T-helper 9 cell (primary cell): ENCODE data around the gene PALM.

ENCODE experiments used
- DNase-seq: peaks from one replicate; pipeline ENCODE4 v3.0.0-alpha.2; 2020

The PALM gene

GRCh38 chr19:782878-783668, 74.3 kb downstream of the PALM start:
- DNase-seq: no peak

GRCh38 chr19:784541-784940, 75.8 kb downstream of the PALM start:
- DNase-seq: no peak

GRCh38 chr19:787536-787935, 78.8 kb downstream of the PALM start:
- DNase-seq: no peak

- DNase-seq: no peak
These were observed 79.9 kb downstream of the PALM start for GRCh38 chr19:788686-788982.

GRCh38 chr19:788983-789700, 80.4 kb downstream of the PALM start:
- DNase-seq: no peak

- no peak for DNase-seq
These were observed 80.9 kb downstream of the PALM start for GRCh38 chr19:789701-790060.

- DNase-seq: no peak
These were observed 82.4 kb downstream of the PALM start for GRCh38 chr19:791007-791566.

- DNase-seq: no peak
These were observed 83.0 kb downstream of the PALM start for GRCh38 chr19:791567-792305.

- DNase-seq: no peak
These were observed 83.7 kb downstream of the PALM start for GRCh38 chr19:792306-792885.

- DNase-seq: no peak
These were observed 85.1 kb downstream of the PALM start for GRCh38 chr19:793806-794205.

- no peak for DNase-seq
These were observed 86.4 kb downstream of the PALM start for GRCh38 chr19:795073-795611.

GRCh38 chr19:795691-796581, 87.2 kb downstream of the PALM start:
- no peak for DNase-seq

GRCh38 chr19:796692-797527, 88.2 kb downstream of the PALM start, which contains the start of gene PTBP1:
TSS of gene PTBP1 (plus strand) at chr19:797452. CDS start at chr19:797498, 46 bp downstream.
- peak; percentile 96 for DNase-seq
